Endodermal cell (in vitro differentiated cells): ENCODE measurements around the gene RAPH1. TPM values are rescaled to one million over a fixed set of nuclear protein-coding genes. Genes with fewer than 3 reads are reported as not detected.

Experiments used
- DNase-seq: peaks from one replicate; pipeline ENCODE4 v3.0.0-alpha.2; 2017
- H3K27ac ChIP-seq: 2 replicates; pipeline ENCODE4 v1.5.1; 2013; ENCODE audit warnings: mild to moderate bottlenecking, low read depth, low read length, moderate library complexity
- H3K27me3 ChIP-seq: 2 replicates; pipeline ENCODE4 v1.6.1; 2013; ENCODE audit warnings: mild to moderate bottlenecking, low read length, moderate library complexity; ENCODE audit not compliant: insufficient read depth, control insufficient read depth, poor library complexity, severe bottlenecking
- H3K36me3 ChIP-seq: 2 replicates; pipeline ENCODE4 v1.7.0; 2013; ENCODE audit warnings: mild to moderate bottlenecking, low read length, moderate library complexity; ENCODE audit not compliant: control insufficient read depth, insufficient read depth
- H3K4me1 ChIP-seq: one replicate; pipeline ENCODE4 v1.7.0; 2013; ENCODE audit warnings: low read length; ENCODE audit not compliant: control insufficient read depth, insufficient read depth
- H3K4me3 ChIP-seq: 2 replicates; pipeline ENCODE4 v1.5.1; 2013; ENCODE audit warnings: mild to moderate bottlenecking, low read length, moderate library complexity
- H3K9ac ChIP-seq: 2 replicates; pipeline ENCODE4 v1.6.1; 2013; ENCODE audit warnings: mild to moderate bottlenecking, low read length, moderate library complexity; ENCODE audit not compliant: poor library complexity, severe bottlenecking; ENCODE audit errors: extremely low read depth
- H3K9me3 ChIP-seq: 2 replicates; pipeline ENCODE4 v1.6.1; 2013; ENCODE audit warnings: mild to moderate bottlenecking, low read length, moderate library complexity; ENCODE audit not compliant: control insufficient read depth
- H3K27ac Mint-ChIP-seq: 2 replicates; pipeline ENCODE4 v1.8.0; 2020; ENCODE audit warnings: mixed read lengths
- H3K27me3 Mint-ChIP-seq: 2 replicates; pipeline ENCODE4 v1.8.0; 2021; ENCODE audit warnings: mild to moderate bottlenecking, mixed read lengths; ENCODE audit not compliant: insufficient read depth
- H3K36me3 Mint-ChIP-seq: 2 replicates; pipeline ENCODE4 v1.8.0; 2020; ENCODE audit warnings: low read depth, mixed read lengths
- H3K4me1 Mint-ChIP-seq: 2 replicates; pipeline ENCODE4 v1.8.0; 2020; ENCODE audit warnings: mixed read lengths
- H3K4me3 Mint-ChIP-seq: 2 replicates; pipeline ENCODE4 v1.8.0; 2020; ENCODE audit warnings: mild to moderate bottlenecking, moderate library complexity, mixed read lengths
- H3K9me3 Mint-ChIP-seq: 2 replicates; pipeline ENCODE4 v1.8.0; 2020; ENCODE audit warnings: mild to moderate bottlenecking, mixed read lengths
- CTCF ChIP-seq: fragments of 200-600 bp; sonication (generic); conservative IDR thresholded peaks from 2 replicates; pipeline ENCODE4 v1.5.0; 2021; ENCODE audit warnings: antibody characterized with exemption, mild to moderate bottlenecking
- WGBS, 2 experiments: methylation state at CpG; one replicate each; pipeline versions ENCODE4 v1.1.5 to v1.1.7; 2013; ENCODE audit warnings: missing lambda C conversion rate in 2 of 2, mixed read lengths in 1 of 2; ENCODE audit not compliant: insufficient coverage in 1 of 2, insufficient read length in 1 of 2; 5-methylcytosine and 5-hydroxymethylcytosine counted together
- total RNA-seq, 2 donors: library from RNA; stranded (reverse); fragmentation: NEBNext Ultra II Directional in 1 of 2; extraction: Animal tissue kit (Norgen Biotek cat#: 25700) in 1 of 2; gene quantifications; 2 replicates in 1 of 2; 3 replicates in 1 of 2; pipeline ENCODE4 v1.2.1, GENCODE V29; 2021

The RAPH1 gene
- total RNA-seq, 2 donors from 2014 or later, result 23.5 to 24.6 TPM

- H3K27me3 Mint-ChIP-seq, result peaks cover 17% of the 10 kb centered on the region
- no peak overlapping the region for H3K27ac ChIP-seq
- WGBS, 2 experiments, result 91 to 98% methylated on average over 6 of the region's 6 CpGs
- DNase-seq, result no peak
- H3K9me3 Mint-ChIP-seq, result no peaks in the 10 kb centered on the region
- H3K9ac ChIP-seq, result no peak overlapping the region
- H3K27ac Mint-ChIP-seq, result no peak overlapping the region
- H3K4me3 ChIP-seq, result no peak overlapping the region
- peaks cover 9% of the 10 kb centered on the region for H3K4me1 ChIP-seq
- H3K36me3 Mint-ChIP-seq, result no peaks in the 10 kb centered on the region
- no peak for TF ChIP-seq CTCF
- H3K4me3 Mint-ChIP-seq, result no peak overlapping the region
- no peaks in the 10 kb centered on the region for H3K9me3 ChIP-seq
- peaks cover 26% of the 10 kb centered on the region for H3K4me1 Mint-ChIP-seq
- H3K36me3 ChIP-seq, result no peaks in the 10 kb centered on the region
- peaks cover 14% of the 10 kb centered on the region for H3K27me3 ChIP-seq
These were observed 39.7 kb upstream of the RAPH1 start for GRCh38 chr2:203574824-203575223.

GRCh38 chr2:203572316-203572715, 37.2 kb upstream of the RAPH1 start:
- WGBS, 2 experiments, result 96 to 98% methylated on average over 7 of the region's 7 CpGs
- H3K4me3 Mint-ChIP-seq, result no peak overlapping the region
- H3K9ac ChIP-seq, result no peak overlapping the region
- no peaks in the 10 kb centered on the region for H3K36me3 Mint-ChIP-seq
- peaks cover 20% of the 10 kb centered on the region for H3K27me3 Mint-ChIP-seq
- peaks cover 22% of the 10 kb centered on the region for H3K27me3 ChIP-seq
- TF ChIP-seq CTCF, result no peak
- no peaks in the 10 kb centered on the region for H3K36me3 ChIP-seq
- DNase-seq, result no peak
- no peak overlapping the region for H3K27ac Mint-ChIP-seq
- no peak overlapping the region for H3K4me3 ChIP-seq
- peaks cover 8% of the 10 kb centered on the region for H3K4me1 Mint-ChIP-seq
- no peaks in the 10 kb centered on the region for H3K9me3 Mint-ChIP-seq
- H3K9me3 ChIP-seq, result no peaks in the 10 kb centered on the region
- no peak overlapping the region for H3K27ac ChIP-seq
- no peaks in the 10 kb centered on the region for H3K4me1 ChIP-seq

GRCh38 chr2:203569677-203570316, 34.7 kb upstream of the RAPH1 start:
- no peak overlapping the region for H3K4me3 ChIP-seq
- Mint-ChIP-seq H3K36me3 (no peaks in the 10 kb centered on the region), H3K4me3 (no peak overlapping the region), H3K27me3 (peaks cover 19% of the 10 kb centered on the region), H3K9me3 (no peaks in the 10 kb centered on the region), H3K4me1 (no peaks in the 10 kb centered on the region), H3K27ac (no peak overlapping the region)
- WGBS, 2 experiments, result 85 to 92% methylated on average over 2 to 8 of the region's 8 CpGs
- H3K27ac ChIP-seq, result no peak overlapping the region
- no peaks in the 10 kb centered on the region for H3K36me3 ChIP-seq
- no peaks in the 10 kb centered on the region for H3K9me3 ChIP-seq
- H3K27me3 ChIP-seq, result peaks cover 25% of the 10 kb centered on the region
- DNase-seq, result no peak
- H3K9ac ChIP-seq, result no peak overlapping the region
- H3K4me1 ChIP-seq, result no peaks in the 10 kb centered on the region
- TF ChIP-seq CTCF, result no peak
